Measurements from ENCODE around the gene CSK. TPM values are rescaled to one million over a fixed set of nuclear protein-coding genes. Genes with fewer than 3 reads are reported as not detected.
A peak's percentile ranks its signal among the peaks of the same experiment; 100 is the strongest.

Gene CSK
- total RNA-seq, 1 donor: 28.1 TPM

- H3K4me3 ChIP-seq (ENCODE audit: low read depth, low read length): no peak within 1 kb of the TSS
- DNase-seq (ENCODE audit: low read depth): no peak
- TF ChIP-seq CTCF (IDR thresholded peaks at IDR 0.05; ENCODE audit: insufficient read depth, low read length): no peak
Measured at GRCh38 chr15:74748322-74748946, 33.4 kb upstream of the CSK start, which contains the start of gene CYP1A2. Gene CYP1A2 (plus strand): TSS chr15:74748845. CDS start chr15:74749739, 894 bp downstream.

- TF ChIP-seq CTCF (IDR thresholded peaks at IDR 0.05; ENCODE audit: insufficient read depth, low read length): no peak
- H3K4me3 ChIP-seq (ENCODE audit: low read depth, low read length): no peak overlapping the region
- no peak for DNase-seq (ENCODE audit: low read depth)
Measured at GRCh38 chr15:74749832-74750231, 32.0 kb upstream of the CSK start.

GRCh38 chr15:74750751-74751150 lies 31.1 kb upstream of the CSK start:
- H3K4me3 ChIP-seq (ENCODE audit: low read depth, low read length): no peak overlapping the region
- no peak for DNase-seq (ENCODE audit: low read depth)
- TF ChIP-seq CTCF (IDR thresholded peaks at IDR 0.05; ENCODE audit: insufficient read depth, low read length): no peak

GRCh38 chr15:74752011-74752410 lies 29.9 kb upstream of the CSK start:
- H3K4me3 ChIP-seq (ENCODE audit: low read depth, low read length): no peak overlapping the region
- TF ChIP-seq CTCF (IDR thresholded peaks at IDR 0.05; ENCODE audit: insufficient read depth, low read length): no peak
- no peak for DNase-seq (ENCODE audit: low read depth)

GRCh38 chr15:74752531-74752930 lies 29.3 kb upstream of the CSK start:
- no peak overlapping the region for H3K4me3 ChIP-seq (ENCODE audit: low read depth, low read length)
- peak; percentile 58 for DNase-seq (ENCODE audit: low read depth)
- no peak for TF ChIP-seq CTCF (IDR thresholded peaks at IDR 0.05; ENCODE audit: insufficient read depth, low read length)

GRCh38 chr15:74754593-74755215 lies 27.2 kb upstream of the CSK start:
- no peak for DNase-seq (ENCODE audit: low read depth)
- TF ChIP-seq CTCF (IDR thresholded peaks at IDR 0.05; ENCODE audit: insufficient read depth, low read length): no peak
- H3K4me3 ChIP-seq (ENCODE audit: low read depth, low read length): no peak overlapping the region

Data from fibroblast of the aortic adventitia (primary cell).